ENCODE data around the gene TPBG. TPM values are rescaled to one million over a fixed set of nuclear protein-coding genes. Genes with fewer than 3 reads are reported as not detected.

Gene TPBG
- total RNA-seq, 5 donors from 2014 or later (not counting 1 experiment from before 2014, with no cell fraction given) = 0.25 to 0.89 (median 0.58) TPM

- Histone ChIP-seq H3K36me3 (ENCODE audit: control insufficient read depth in 2 of 2, extremely low read depth in 1 of 2, insufficient read depth in 1 of 2, low read length in 1 of 2) (no peaks in the 10 kb centered on the region), H3K27ac (ENCODE audit: low read length) (no peak overlapping the region), H3K4me3 (ENCODE audit: control insufficient read depth in 1 of 2, extremely low read depth in 1 of 2, low read length in 1 of 2) (no peak overlapping the region), H3K27me3 (replicated peaks in 1 of 2; ENCODE audit: control insufficient read depth in 2 of 2, extremely low read depth in 1 of 2, insufficient read depth in 2 of 2, low read length in 1 of 2) (no peaks in the 10 kb centered on the region), H3K9me3 (no peaks in the 10 kb centered on the region), H3K4me1 (ENCODE audit: control insufficient read depth in 1 of 2, extremely low read depth in 1 of 2, insufficient read depth in 2 of 2, low read length in 2 of 2) (no peaks in the 10 kb centered on the region)
- Mint-ChIP-seq H3K4me3 (no peak overlapping the region), H3K27me3 (peaks cover 0 to 2% of the 10 kb centered on the region in 2 donors), H3K36me3 (no peaks in the 10 kb centered on the region), H3K27ac (no peak overlapping the region), H3K9me3 (no peaks in the 10 kb centered on the region), H3K4me1 (no peaks in the 10 kb centered on the region)
- no peak for DNase-seq
- ChIA-PET CTCF (interaction anchor here in 1 of 2 donors (0.6 kb wide), 1 partner anchor 1560 kb away, joined by 3 read pairs; no protein-coding TSS in a partner anchor), POLR2A (no interaction called here)
- WGBS (ENCODE audit: insufficient coverage) = no CpG with 5 or more reads among the region's 2 CpGs
- no peak for ATAC-seq (replicated peaks in 1 of 4)
Measured at GRCh38 chr6:82408952-82409431, 45.4 kb downstream of the TPBG start.

- H3K4me3 Mint-ChIP-seq = no peak overlapping the region
- no peaks in the 10 kb centered on the region for H3K9me3 Mint-ChIP-seq
- Histone ChIP-seq H3K36me3 (ENCODE audit: control insufficient read depth in 2 of 2, extremely low read depth in 1 of 2, insufficient read depth in 1 of 2, low read length in 1 of 2) (no peaks in the 10 kb centered on the region), H3K27me3 (replicated peaks in 1 of 2; ENCODE audit: control insufficient read depth in 2 of 2, extremely low read depth in 1 of 2, insufficient read depth in 2 of 2, low read length in 1 of 2) (no peaks in the 10 kb centered on the region), H3K4me3 (ENCODE audit: control insufficient read depth in 1 of 2, extremely low read depth in 1 of 2, low read length in 1 of 2) (no peak overlapping the region), H3K27ac (ENCODE audit: low read length) (no peak overlapping the region), H3K9me3 (no peaks in the 10 kb centered on the region), H3K4me1 (ENCODE audit: control insufficient read depth in 1 of 2, extremely low read depth in 1 of 2, insufficient read depth in 2 of 2, low read length in 2 of 2) (no peaks in the 10 kb centered on the region)
- H3K36me3 Mint-ChIP-seq = no peaks in the 10 kb centered on the region
- ATAC-seq (replicated peaks in 1 of 4) (no peak), DNase-seq (no peak)
- no peak overlapping the region for H3K27ac Mint-ChIP-seq
- peaks cover 0 to 2% of the 10 kb centered on the region in 2 donors for H3K27me3 Mint-ChIP-seq
- H3K4me1 Mint-ChIP-seq = no peaks in the 10 kb centered on the region
- ChIA-PET CTCF (no interaction called here), POLR2A (no interaction called here)
- WGBS (ENCODE audit: insufficient coverage) = 100% methylated on average over 1 of the region's 3 CpGs
Measured at GRCh38 chr6:82410151-82410648, 46.6 kb downstream of the TPBG start.

- no CpG with 5 or more reads among the region's 2 CpGs for WGBS (ENCODE audit: insufficient coverage)
- ChIA-PET POLR2A (no interaction called here), CTCF (no interaction called here)
- no peak overlapping the region for H3K4me3 ChIP-seq (ENCODE audit: control insufficient read depth in 1 of 2, extremely low read depth in 1 of 2, low read length in 1 of 2)
- no peak overlapping the region for H3K4me3 Mint-ChIP-seq
- H3K27me3 Mint-ChIP-seq = peaks cover 0 to 2% of the 10 kb centered on the region in 2 donors
- no peaks in the 10 kb centered on the region for H3K9me3 ChIP-seq
- H3K27ac ChIP-seq (ENCODE audit: low read length) = no peak overlapping the region
- H3K9me3 Mint-ChIP-seq = no peaks in the 10 kb centered on the region
- ATAC-seq (replicated peaks in 1 of 4) = no peak
- no peaks in the 10 kb centered on the region for H3K4me1 ChIP-seq (ENCODE audit: control insufficient read depth in 1 of 2, extremely low read depth in 1 of 2, insufficient read depth in 2 of 2, low read length in 2 of 2)
- no peaks in the 10 kb centered on the region for H3K36me3 Mint-ChIP-seq
- no peaks in the 10 kb centered on the region for H3K4me1 Mint-ChIP-seq
- no peak for DNase-seq
- H3K27me3 ChIP-seq (replicated peaks in 1 of 2; ENCODE audit: control insufficient read depth in 2 of 2, extremely low read depth in 1 of 2, insufficient read depth in 2 of 2, low read length in 1 of 2) = no peaks in the 10 kb centered on the region
- no peaks in the 10 kb centered on the region for H3K36me3 ChIP-seq (ENCODE audit: control insufficient read depth in 2 of 2, extremely low read depth in 1 of 2, insufficient read depth in 1 of 2, low read length in 1 of 2)
- no peak overlapping the region for H3K27ac Mint-ChIP-seq
Measured at GRCh38 chr6:82413868-82414267, 50.3 kb downstream of the TPBG start.

- no peaks in the 10 kb centered on the region for H3K4me1 ChIP-seq (ENCODE audit: control insufficient read depth in 1 of 2, extremely low read depth in 1 of 2, insufficient read depth in 2 of 2, low read length in 2 of 2)
- WGBS (ENCODE audit: insufficient coverage) = no CpG with 5 or more reads among the region's 1 CpG
- no peaks in the 10 kb centered on the region for H3K9me3 Mint-ChIP-seq
- H3K36me3 ChIP-seq (ENCODE audit: control insufficient read depth in 2 of 2, extremely low read depth in 1 of 2, insufficient read depth in 1 of 2, low read length in 1 of 2) = no peaks in the 10 kb centered on the region
- no peak overlapping the region for H3K27ac Mint-ChIP-seq
- no peak overlapping the region for H3K27ac ChIP-seq (ENCODE audit: low read length)
- H3K27me3 ChIP-seq (replicated peaks in 1 of 2; ENCODE audit: control insufficient read depth in 2 of 2, extremely low read depth in 1 of 2, insufficient read depth in 2 of 2, low read length in 1 of 2) = no peaks in the 10 kb centered on the region
- no peaks in the 10 kb centered on the region for H3K36me3 Mint-ChIP-seq
- no peak for DNase-seq
- no peaks in the 10 kb centered on the region for H3K9me3 ChIP-seq
- ChIA-PET CTCF (no interaction called here), POLR2A (no interaction called here)
- no peak overlapping the region for H3K4me3 ChIP-seq (ENCODE audit: control insufficient read depth in 1 of 2, extremely low read depth in 1 of 2, low read length in 1 of 2)
- no peaks in the 10 kb centered on the region for H3K4me1 Mint-ChIP-seq
- peaks cover 0 to 2% of the 10 kb centered on the region in 2 donors for H3K27me3 Mint-ChIP-seq
- ATAC-seq (replicated peaks in 1 of 4) = no peak
- H3K4me3 Mint-ChIP-seq = no peak overlapping the region
Measured at GRCh38 chr6:82415820-82416219, 52.2 kb downstream of the TPBG start.

GRCh38 chr6:82416346-82416745 is 52.7 kb downstream of the TPBG start:
- ChIA-PET CTCF (no interaction called here), POLR2A (no interaction called here)
- Mint-ChIP-seq H3K4me1 (no peaks in the 10 kb centered on the region), H3K9me3 (no peaks in the 10 kb centered on the region), H3K27ac (no peak overlapping the region), H3K36me3 (no peaks in the 10 kb centered on the region), H3K27me3 (peaks cover 0 to 2% of the 10 kb centered on the region in 2 donors), H3K4me3 (no peak overlapping the region)
- ATAC-seq (replicated peaks in 1 of 4) = no peak
- WGBS (ENCODE audit: insufficient coverage) = no CpG with 5 or more reads among the region's 2 CpGs
- H3K9me3 ChIP-seq = no peaks in the 10 kb centered on the region
- no peak overlapping the region for H3K4me3 ChIP-seq (ENCODE audit: control insufficient read depth in 1 of 2, extremely low read depth in 1 of 2, low read length in 1 of 2)
- no peaks in the 10 kb centered on the region for H3K36me3 ChIP-seq (ENCODE audit: control insufficient read depth in 2 of 2, extremely low read depth in 1 of 2, insufficient read depth in 1 of 2, low read length in 1 of 2)
- H3K4me1 ChIP-seq (ENCODE audit: control insufficient read depth in 1 of 2, extremely low read depth in 1 of 2, insufficient read depth in 2 of 2, low read length in 2 of 2) = no peaks in the 10 kb centered on the region
- no peak for DNase-seq
- H3K27me3 ChIP-seq (replicated peaks in 1 of 2; ENCODE audit: control insufficient read depth in 2 of 2, extremely low read depth in 1 of 2, insufficient read depth in 2 of 2, low read length in 1 of 2) = no peaks in the 10 kb centered on the region
- H3K27ac ChIP-seq (ENCODE audit: low read length) = no peak overlapping the region

Other genes starting within 250 kb of the TPBG start
- gene IBTK, start 116.1 kb upstream of the TPBG start, total RNA-seq = 10 to 100 TPM; 19.2 to 21.9 (median 20.7) TPM